GM12878 (cell line): ENCODE data around the gene CDC45. TPM values are rescaled to one million over a fixed set of nuclear protein-coding genes. Genes with fewer than 3 reads are reported as not detected.

Experiments
- ATAC-seq: fragments of 200-7000 bp; cut with Tn5 transposase; 3 replicates; pipeline ENCODE4 v1.9.1; 2020; ENCODE audit warnings: mild to moderate bottlenecking, moderate library complexity
- BruUV-seq: library from RNA; stranded (reverse); fragments of 400-500 nt; replicated peaks from 2 replicates; lab custom pipeline; 2021; lab: Mats Ljungman, UMichigan
- CTCF ChIA-PET: fragments of 300-600 bp; sonication (Branson Sonifier 250); formaldehyde crosslinking; extraction: SDS; loops from one replicate; lab custom pipeline; 2021; ENCODE audit warnings: inconsistent platforms; lab: Yijun Ruan, JAX
- POLR2A ChIA-PET: fragments of 350-600 bp; formaldehyde crosslinking; extraction: SDS; loops from one replicate; lab custom pipeline; 2021; ENCODE audit warnings: inconsistent platforms; lab: Charles Lee
- RAD21 ChIA-PET: fragments of 300-600 bp; sonication (Branson Sonifier 250); formaldehyde crosslinking; loops from one replicate; lab custom pipeline; 2023; ENCODE audit warnings: antibody characterized with exemption; ENCODE audit not compliant: unreplicated experiment; lab: Charles Lee
- SMC1A ChIA-PET: fragments of 300-600 bp; sonication (Branson Sonifier 250); formaldehyde crosslinking; loops from one replicate; lab custom pipeline; 2023; ENCODE audit not compliant: unreplicated experiment, uncharacterized antibody; lab: Charles Lee
- DNase-seq: peaks from one replicate; pipeline ENCODE4 v3.0.0-alpha.2; 2011; ENCODE audit warnings: low read depth, low spot score
- FAIRE-seq: peaks from 3 replicates; lab custom pipeline; 2011; peaks lifted over from hg19 to GRCh38; lab: Jason Lieb, UNC
- H2AFZ ChIP-seq: 2 replicates; pipeline ENCODE4 v1.6.0; 2011; ENCODE audit warnings: low read depth, low read length, control low read depth; ENCODE audit not compliant: control insufficient read depth
- H3K27ac ChIP-seq: 2 replicates; pipeline ENCODE4 v1.5.1; 2011; ENCODE audit warnings: control low read depth; ENCODE audit not compliant: control insufficient read depth, insufficient read depth
- H3K27me3 ChIP-seq, 2 experiments: replicated peaks in 1 of 2; 2 replicates each; pipeline versions ENCODE4 v1.6.0 to v1.6.1; 2011; ENCODE audit warnings: low read length in 1 of 2; ENCODE audit not compliant: control insufficient read depth in 2 of 2, insufficient read depth in 2 of 2
- H3K36me3 ChIP-seq, 2 experiments: 2 replicates each; pipeline ENCODE4 v1.5.1; 2011; ENCODE audit warnings: low read length in 1 of 2; ENCODE audit not compliant: control insufficient read depth in 2 of 2, insufficient read depth in 2 of 2
- H3K4me1 ChIP-seq: 2 replicates; pipeline ENCODE4 v1.6.1; 2011; ENCODE audit warnings: mild to moderate bottlenecking, low read length, moderate library complexity, mixed read lengths; ENCODE audit not compliant: control insufficient read depth, insufficient read depth
- H3K4me2 ChIP-seq: 2 replicates; pipeline ENCODE4 v1.6.0; 2011; ENCODE audit warnings: control low read depth; ENCODE audit not compliant: control insufficient read depth, insufficient read depth
- H3K4me3 ChIP-seq: fragments of 200-600 bp; sonication (generic); 2 replicates; pipeline ENCODE4 v1.5.1; 2016
- H3K79me2 ChIP-seq: 2 replicates; pipeline ENCODE4 v1.6.0; 2011; ENCODE audit warnings: low read length; ENCODE audit not compliant: control insufficient read depth, insufficient read depth
- H3K9ac ChIP-seq: 2 replicates; pipeline ENCODE4 v1.8.0; 2011; ENCODE audit warnings: low read length, control low read depth, mixed read lengths; ENCODE audit not compliant: control insufficient read depth, insufficient read depth
- H3K9me3 ChIP-seq: replicated peaks from 3 replicates; pipeline ENCODE4 v1.5.1; 2011; ENCODE audit warnings: mild to moderate bottlenecking, low read length; ENCODE audit not compliant: control insufficient read depth, insufficient read depth
- H4K20me1 ChIP-seq: 2 replicates; pipeline ENCODE4 v1.6.0; 2011; ENCODE audit not compliant: control insufficient read depth, insufficient read depth
- ESRRA ChIP-seq: IDR thresholded peaks from 2 replicates; pipeline ENCODE4 v1.6.1; 2012; ENCODE audit warnings: mild to moderate bottlenecking, low read length, improper control_type of control experiment
- EZH2 ChIP-seq: IDR thresholded peaks from 2 replicates; pipeline ENCODE4 v1.6.1; 2012; ENCODE audit warnings: low read depth, mild to moderate bottlenecking, control low read depth, inconsistent platforms, low read length, borderline replicate concordance; ENCODE audit not compliant: control insufficient read depth
- FOS ChIP-seq: IDR thresholded peaks from 3 replicates; pipeline ENCODE4 v1.6.1; 2011; ENCODE audit warnings: borderline replicate concordance; ENCODE audit not compliant: insufficient read length; ENCODE audit errors: extremely low read depth
- FOXM1 ChIP-seq: IDR thresholded peaks from 2 replicates; pipeline ENCODE4 v1.6.1; 2012; ENCODE audit warnings: low read depth, mild to moderate bottlenecking, inconsistent platforms, low read length, moderate library complexity
- HDAC2 ChIP-seq: fragments of 200-600 bp; sonication (generic); IDR thresholded peaks from 2 replicates; pipeline ENCODE4 v1.6.1; 2017
- IRF3 ChIP-seq: fragments of 450-650 bp; IDR thresholded peaks from 2 replicates; pipeline ENCODE4 v1.6.1; 2014; ENCODE audit warnings: mild to moderate bottlenecking
- MEF2B ChIP-seq: fragments of 450-650 bp; IDR thresholded peaks from 2 replicates; pipeline ENCODE4 v1.6.1; 2018; ENCODE audit warnings: mild to moderate bottlenecking, moderate library complexity; ENCODE audit not compliant: partially characterized antibody, poor library complexity, severe bottlenecking
- NFIC ChIP-seq: IDR thresholded peaks from 2 replicates; pipeline ENCODE4 v1.6.1; 2012; ENCODE audit warnings: low read depth, mild to moderate bottlenecking, inconsistent platforms, low read length, moderate library complexity
- NFXL1 ChIP-seq: fragments of 450-650 bp; IDR thresholded peaks from 2 replicates; pipeline ENCODE4 v1.6.1; 2017; ENCODE audit warnings: antibody characterized with exemption, mild to moderate bottlenecking, borderline replicate concordance
- NR2C2 ChIP-seq: IDR thresholded peaks from 2 replicates; pipeline ENCODE4 v1.6.1; 2011; ENCODE audit warnings: borderline replicate concordance, low read depth; ENCODE audit not compliant: control insufficient read depth, insufficient read length
- NR2F1 ChIP-seq: fragments of 450-650 bp; conservative IDR thresholded peaks from 2 replicates; pipeline ENCODE4 v1.6.1; 2017; ENCODE audit warnings: mild to moderate bottlenecking
- SIN3A ChIP-seq: IDR thresholded peaks from 2 replicates; pipeline ENCODE4 v1.6.1; 2012; ENCODE audit warnings: low read depth, low read length, improper control_type of control experiment
- SREBF2 ChIP-seq: IDR thresholded peaks from 2 replicates; pipeline ENCODE4 v1.6.1; 2012; ENCODE audit warnings: mild to moderate bottlenecking, low read length
- TAF1 ChIP-seq: IDR thresholded peaks from 2 replicates; pipeline ENCODE4 v1.6.1; 2011; ENCODE audit warnings: mild to moderate bottlenecking, low read depth, low read length, borderline replicate concordance
- TCF7 ChIP-seq: IDR thresholded peaks from 2 replicates; pipeline ENCODE4 v1.6.1; 2014; ENCODE audit warnings: antibody characterized with exemption, borderline replicate concordance
- YY1 ChIP-seq: IDR thresholded peaks from 2 replicates; pipeline ENCODE4 v1.6.1; 2011; ENCODE audit warnings: low read depth, mild to moderate bottlenecking, low read length
- WGBS: methylation state at CpG from one replicate; pipeline ENCODE4 v1.1.6; 2016; ENCODE audit warnings: low lambda C conversion rate; ENCODE audit not compliant: insufficient replicate concordance, insufficient coverage; ENCODE audit errors: missing lambda C conversion rate; 5-methylcytosine and 5-hydroxymethylcytosine counted together
- in situ Hi-C: fragments of 300-500 bp; cut with MboI; formaldehyde crosslinking; loops from 9 replicates; pipeline ENCODE4 v1.14.3; 2018; ENCODE audit warnings: mixed read lengths
- intact Hi-C: fragments of 100-400 bp; cut with micrococcal nuclease; formaldehyde crosslinking; loops from one replicate; pipeline ENCODE4 v1.14.2; 2022; ENCODE audit not compliant: unreplicated experiment
- polyA plus RNA-seq, 11 experiments: library from polyadenylated mRNA; depleted of rRNA in 4 of 11; unstranded in 6 of 11; stranded (reverse) in 5 of 11; fragments of >200 nt; fragmentation: Nextera tagmentation in 4 of 11; fragmentation: Illumina TruSeq in 1 of 11; extraction: Ambion mirVana in 4 of 11; extraction: Trizol in 1 of 11; gene quantifications; 1 replicate in 1 of 11; 2 replicates in 10 of 11; pipeline versions ENCODE4 v1.2.1 to v1.2.3, GENCODE V29; 2011 to 2016; ENCODE audit warnings: inconsistent platforms in 2 of 11, missing spikeins in 2 of 11, low read depth in 1 of 11
- total RNA-seq, 4 experiments: library from RNA; depleted of rRNA in 3 of 4; stranded (reverse); fragments of >200 nt in 3 of 4; fragmentation: Illumina TruSeq in 1 of 4; extraction: Trizol in 1 of 4; gene quantifications; 2 replicates each; pipeline versions ENCODE4 v1.2.1 to v1.2.3, GENCODE V29; 2013 to 2021

CDC45 gene
- total and polyA plus RNA-seq, 10 of the 15 experiments (the other 5 are each of a cell fraction or from before 2014, with no cell fraction given): 40.8 to 88.5 (median 54.2) TPM

GRCh38 chr22:19568337-19569275, 88.9 kb downstream of the CDC45 start:
- ATAC-seq: peak; percentile 33; the same call in 1 of the 3 replicates
- H3K36me3 ChIP-seq: no peaks in the 10 kb centered on the region
- H3K9me3 ChIP-seq: no peaks in the 10 kb centered on the region; the same call in 2 of the 3 replicates
- ChIA-PET CTCF (interaction anchor here (1.0 to 1.3 kb wide), 2 partner anchors 14 to 63 kb away, joined by 3 to 4 read pairs; no protein-coding TSS in a partner anchor), POLR2A (no interaction called here), RAD21 (no interaction called here), SMC1A (interaction anchor here (1.5 to 1.7 kb wide), 2 partner anchors 66 to 91 kb away, joined by 3 to 4 read pairs; no protein-coding TSS in a partner anchor)
- H2AFZ ChIP-seq: no peak overlapping the region
- no peak for TF ChIP-seq TCF7
- no peak overlapping the region for H3K27ac ChIP-seq
- WGBS: 40% methylated on average over 9 of the region's 9 CpGs
- intact Hi-C loops: no loop called here
- H3K4me1 ChIP-seq: no peaks in the 10 kb centered on the region
- no peak overlapping the region for H3K4me2 ChIP-seq
- no peaks in the 10 kb centered on the region for H3K27me3 ChIP-seq
- no peak overlapping the region for H3K9ac ChIP-seq
- no TSS peak for BruUV-seq
- no peak for DNase-seq
- no peaks in the 10 kb centered on the region for H4K20me1 ChIP-seq
- no peak for FAIRE-seq
- H3K79me2 ChIP-seq: no peaks in the 10 kb centered on the region
- H3K4me3 ChIP-seq: no peak overlapping the region
- in situ Hi-C loops: loop anchor here (5.0 kb wide), 1 partner anchor 51 kb away; no protein-coding TSS in a partner anchor

- H3K36me3 ChIP-seq: no peaks in the 10 kb centered on the region
- ChIA-PET SMC1A (interaction anchor here (1.5 to 1.7 kb wide), 2 partner anchors 66 to 92 kb away, joined by 3 to 4 read pairs; no protein-coding TSS in a partner anchor), POLR2A (no interaction called here), RAD21 (no interaction called here), CTCF (interaction anchor here (1.0 to 1.3 kb wide), 2 partner anchors 15 to 62 kb away, joined by 3 to 4 read pairs; no protein-coding TSS in a partner anchor)
- in situ Hi-C loops: loop anchor here (5.0 kb wide), 1 partner anchor 52 kb away; no protein-coding TSS in a partner anchor
- no peak overlapping the region for H3K4me3 ChIP-seq
- no peaks in the 10 kb centered on the region for H4K20me1 ChIP-seq
- FAIRE-seq (no peak), DNase-seq (no peak), ATAC-seq (no peak)
- H2AFZ ChIP-seq: no peak overlapping the region
- H3K79me2 ChIP-seq: no peaks in the 10 kb centered on the region
- peaks cover 0 to 2% of the 10 kb centered on the region in 2 experiments; a peak in 1 of 4 replicates for H3K27me3 ChIP-seq
- intact Hi-C loops: no loop called here
- H3K9ac ChIP-seq: no peak overlapping the region
- no peaks in the 10 kb centered on the region for H3K4me1 ChIP-seq
- H3K27ac ChIP-seq: no peak overlapping the region
- no TSS peak for BruUV-seq
- no peaks in the 10 kb centered on the region; the same call in 2 of the 3 replicates for H3K9me3 ChIP-seq
- no peak overlapping the region for H3K4me2 ChIP-seq
- 88% methylated on average over 1 of the region's 1 CpG for WGBS
- TF ChIP-seq ESRRA (no peak), FOS (no peak), YY1 (no peak), IRF3 (no peak), SIN3A (no peak), FOXM1 (no peak), NFXL1 (no peak), NR2F1 (no peak), NR2C2 (no peak), EZH2 (no peak), SREBF2 (no peak), MEF2B (no peak), TAF1 (no peak), HDAC2 (no peak), NFIC (no peak)
Observed at GRCh38 chr22:19569276-19569640, 89.5 kb downstream of the CDC45 start.
